Suprapubic skin (tissue), 3 donors: ENCODE measurements around the gene KREMEN1.

Experiments used
- CTCF ChIP-seq, 2 donors: fragments of 200-600 bp in 1 of 2; fragments of 450-650 bp in 1 of 2; sonication (generic) in 1 of 2; IDR thresholded peaks; one replicate each; pipeline ENCODE4 v1.5.1; 2016 to 2019; ENCODE audit warnings: antibody characterized with exemption in 2 of 2, mild to moderate bottlenecking in 1 of 2, moderate library complexity in 1 of 2
- EP300 ChIP-seq: sonication (generic); formaldehyde crosslinking; IDR thresholded peaks from one replicate; pipeline ENCODE4 v1.6.1; 2017; ENCODE audit warnings: antibody characterized with exemption
- POLR2A ChIP-seq, 2 donors: fragments of 450-650 bp; IDR thresholded peaks; one replicate each; pipeline ENCODE4 v1.6.1; 2017; ENCODE audit warnings: antibody characterized with exemption in 2 of 2, mild to moderate bottlenecking in 2 of 2, moderate library complexity in 2 of 2

GRCh38 chr22:29089507-29089906, 16.7 kb downstream of the KREMEN1 start:
- TF ChIP-seq CTCF (IDR thresholded peaks at IDR 0.05) (no peak), POLR2A (IDR thresholded peaks at IDR 0.05) (no peak), EP300 (no peak)
